C4-2B (cell line): ENCODE data around the gene TNS3.

Source experiments
- ZFX ChIP-seq: fragments of 450-650 bp; IDR thresholded peaks from 2 replicates; pipeline ENCODE4 v1.6.1; 2017
- TF ChIP-seq, protein P1 (sequence below): fragments of 450-650 bp; conservative IDR thresholded peaks from 2 replicates; pipeline ENCODE4 v1.5.1; 2017; ENCODE audit warnings: mild to moderate bottlenecking

DNA sequence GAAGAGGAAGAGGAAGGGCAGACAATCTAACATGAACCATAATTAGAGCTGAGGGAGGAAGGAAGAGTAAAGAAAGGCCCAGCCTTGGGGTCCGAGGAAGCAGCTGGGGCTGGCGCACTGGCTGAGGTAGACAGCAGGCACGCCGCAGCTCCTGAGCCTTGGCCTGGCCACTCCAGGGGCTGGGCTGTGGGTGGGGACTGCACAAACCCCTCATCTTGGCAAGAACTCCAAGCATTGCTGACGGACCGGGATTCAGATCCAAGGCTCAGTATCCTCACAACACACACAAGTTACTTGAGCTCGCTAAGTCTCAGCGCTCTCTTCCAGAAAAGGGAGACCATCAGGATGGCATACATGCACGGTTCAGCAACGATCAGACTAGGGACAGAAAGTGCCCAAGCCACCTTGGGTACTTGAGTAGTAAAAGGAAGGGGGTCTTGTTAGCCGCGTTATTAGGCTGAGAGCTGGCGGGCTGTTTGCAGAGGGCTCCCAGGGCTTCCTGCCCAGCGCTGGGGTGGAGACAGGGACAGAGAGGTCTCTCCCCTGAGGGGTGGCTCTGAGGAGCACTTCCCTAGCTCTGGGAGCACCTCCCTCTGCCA lies 4.5 kb downstream of the TNS3 start:
- TF ChIP-seq, protein P1, sequence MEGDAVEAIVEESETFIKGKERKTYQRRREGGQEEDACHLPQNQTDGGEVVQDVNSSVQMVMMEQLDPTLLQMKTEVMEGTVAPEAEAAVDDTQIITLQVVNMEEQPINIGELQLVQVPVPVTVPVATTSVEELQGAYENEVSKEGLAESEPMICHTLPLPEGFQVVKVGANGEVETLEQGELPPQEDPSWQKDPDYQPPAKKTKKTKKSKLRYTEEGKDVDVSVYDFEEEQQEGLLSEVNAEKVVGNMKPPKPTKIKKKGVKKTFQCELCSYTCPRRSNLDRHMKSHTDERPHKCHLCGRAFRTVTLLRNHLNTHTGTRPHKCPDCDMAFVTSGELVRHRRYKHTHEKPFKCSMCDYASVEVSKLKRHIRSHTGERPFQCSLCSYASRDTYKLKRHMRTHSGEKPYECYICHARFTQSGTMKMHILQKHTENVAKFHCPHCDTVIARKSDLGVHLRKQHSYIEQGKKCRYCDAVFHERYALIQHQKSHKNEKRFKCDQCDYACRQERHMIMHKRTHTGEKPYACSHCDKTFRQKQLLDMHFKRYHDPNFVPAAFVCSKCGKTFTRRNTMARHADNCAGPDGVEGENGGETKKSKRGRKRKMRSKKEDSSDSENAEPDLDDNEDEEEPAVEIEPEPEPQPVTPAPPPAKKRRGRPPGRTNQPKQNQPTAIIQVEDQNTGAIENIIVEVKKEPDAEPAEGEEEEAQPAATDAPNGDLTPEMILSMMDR = no peak
- TF ChIP-seq ZFX = no peak
